GM12872 (cell line): ENCODE results near the gene GPR42.

ENCODE experiments used
- CTCF ChIP-seq: IDR thresholded peaks from 3 replicates; pipeline ENCODE4 v1.5.1; 2011; ENCODE audit warnings: low read depth, mild to moderate bottlenecking, low read length, moderate library complexity; ENCODE audit not compliant: insufficient read depth

The GPR42 gene

GRCh38 chr19:35363711-35364425 lies 7.0 kb upstream of the GPR42 start:
- no peak for TF ChIP-seq CTCF

DNA sequence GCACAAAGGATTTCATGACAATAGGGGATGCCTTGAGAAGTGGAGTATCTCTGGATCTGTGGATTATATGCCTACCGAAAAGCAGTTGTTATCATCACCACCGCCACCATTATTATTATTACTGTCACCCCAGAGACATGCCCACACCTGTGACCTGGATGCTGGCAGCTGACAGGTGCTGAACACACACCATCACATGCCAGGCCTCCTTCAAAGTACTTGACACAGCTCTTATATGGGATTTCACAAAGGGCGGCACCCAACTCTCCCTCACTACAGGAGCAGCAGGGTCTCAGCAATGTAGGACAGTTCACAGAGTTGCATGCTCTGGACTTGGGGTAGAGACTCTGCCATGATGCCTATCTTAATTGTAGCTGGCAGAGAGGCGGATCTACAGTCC lies 5.6 kb upstream of the GPR42 start:
- TF ChIP-seq CTCF: no peak

- TF ChIP-seq CTCF: no peak
Observed at GRCh38 chr19:35368378-35368777, 2.5 kb upstream of the GPR42 start.

GRCh38 chr19:35369522-35369921 lies 1.3 kb upstream of the GPR42 start:
- no peak for TF ChIP-seq CTCF

DNA sequence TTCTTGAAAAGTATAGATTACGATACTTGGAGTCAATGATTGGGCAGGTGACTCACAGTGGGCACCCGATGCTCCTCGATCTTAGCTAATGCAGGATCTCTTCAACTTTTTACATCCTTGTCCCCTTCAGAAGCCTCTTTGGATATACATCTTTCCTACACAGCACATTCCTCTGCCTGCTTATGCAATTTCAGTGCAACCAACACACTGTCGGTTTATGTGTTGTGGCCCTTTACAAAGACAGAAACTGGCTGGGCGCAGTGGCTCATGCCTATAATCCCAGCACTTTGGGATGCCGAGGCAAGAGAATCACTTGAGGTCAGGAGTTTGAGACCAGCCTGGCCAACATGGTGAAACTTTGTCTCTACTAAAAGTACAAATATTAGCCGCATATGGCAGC lies 2.6 kb downstream of the GPR42 start:
- TF ChIP-seq CTCF: no peak

- no peak for TF ChIP-seq CTCF
Observed at GRCh38 chr19:35375505-35376307, 4.8 kb downstream of the GPR42 start.

- TF ChIP-seq CTCF: no peak
Observed at GRCh38 chr19:35377656-35378055, 6.8 kb downstream of the GPR42 start.
